Stimulated activated CD8-positive, alpha-beta memory T cell treated with anti-CD3 and anti-CD28 coated beads, Interleukin-7, amount 100 ng/mL, for 1 hour (primary cell): ENCODE data around the gene CCL16.
A peak's percentile ranks its signal among the peaks of the same experiment; 100 is the strongest.

Source experiments
- DNase-seq, 2 donors: peaks; one replicate each; pipeline ENCODE4 v3.0.0-alpha.2; 2020; ENCODE audit warnings: low read depth in 2 of 2

The CCL16 gene

DNA sequence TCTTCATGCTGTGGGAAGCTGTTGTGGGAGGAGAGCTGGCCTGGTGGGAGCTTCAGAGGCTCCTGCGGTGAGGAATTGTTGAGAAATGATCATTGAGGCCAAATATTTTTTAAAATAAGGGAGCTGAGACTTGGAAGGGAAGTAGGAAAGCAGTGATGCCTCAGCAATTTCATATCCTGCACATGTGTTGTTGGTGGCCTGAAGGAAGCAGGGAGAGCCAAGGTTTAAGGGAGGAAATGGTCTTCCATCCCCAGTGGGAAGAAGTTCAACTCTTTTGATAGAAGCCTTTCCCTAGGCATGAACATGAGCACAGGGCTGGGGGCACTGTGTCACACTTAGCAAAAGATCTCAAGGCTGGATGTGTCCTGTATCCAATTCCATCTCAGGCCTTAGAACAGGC is 5.3 kb upstream of the CCL16 start, which contains the start of gene CCL14:
Gene CCL14 (minus strand): TSS at position 87 of the 400 bp plus-strand sequence. CDS start 80 bp downstream, at position 7.
- DNase-seq = no peak

GRCh38 chr17:35984140-35984539 is 2.8 kb upstream of the CCL16 start:
- DNase-seq = no peak

- no peak for DNase-seq
These were observed 1.3 kb upstream of the CCL16 start for GRCh38 chr17:35982409-35983191.

DNA sequence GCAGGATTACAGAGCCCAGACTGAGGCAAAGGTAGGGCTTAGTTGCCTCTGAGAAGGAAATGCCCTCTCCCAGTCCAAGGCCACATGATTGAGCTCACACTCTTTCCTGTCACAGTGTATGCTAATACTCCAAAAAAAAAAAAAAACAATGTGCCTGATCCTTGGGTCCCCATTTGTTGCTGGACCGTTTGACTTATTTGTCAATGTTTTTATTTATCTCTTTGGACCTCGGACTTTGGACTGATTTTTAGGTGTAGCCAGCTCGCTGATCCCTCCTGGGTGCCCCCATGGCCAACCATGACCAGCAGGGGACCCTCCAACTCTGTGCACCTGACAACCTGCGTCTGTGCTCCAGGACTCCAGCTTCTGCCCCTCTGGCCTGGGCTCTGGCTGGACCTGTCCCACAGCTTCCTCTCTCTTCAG is 622 bp upstream of the CCL16 start:
- no peak for DNase-seq

- no peak for DNase-seq
These were observed 3.0 kb downstream of the CCL16 start for GRCh38 chr17:35978346-35978745.

DNA sequence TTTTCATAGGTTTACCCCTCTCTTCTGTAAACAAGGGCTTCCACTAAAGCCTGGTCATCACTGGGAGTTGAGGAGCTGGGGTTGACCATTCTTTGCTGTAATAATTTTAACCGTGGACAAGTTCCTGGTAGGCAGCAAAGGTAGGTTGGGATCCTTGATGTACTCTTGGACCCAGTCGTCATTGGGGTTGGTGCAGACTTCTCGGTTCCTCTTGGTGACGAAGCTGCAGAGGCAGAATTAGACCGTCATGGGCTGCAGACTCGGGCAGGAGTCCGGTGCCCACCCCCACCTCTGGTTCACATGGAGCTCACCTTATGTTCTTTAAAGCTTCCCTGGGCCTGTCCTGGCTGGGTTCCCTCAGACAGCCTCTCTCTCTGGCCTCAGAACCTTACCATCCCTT is 3.8 kb downstream of the CCL16 start:
- no peak for DNase-seq

GRCh38 chr17:35973333-35974260 is 7.7 kb downstream of the CCL16 start:
- no peak for DNase-seq

DNA sequence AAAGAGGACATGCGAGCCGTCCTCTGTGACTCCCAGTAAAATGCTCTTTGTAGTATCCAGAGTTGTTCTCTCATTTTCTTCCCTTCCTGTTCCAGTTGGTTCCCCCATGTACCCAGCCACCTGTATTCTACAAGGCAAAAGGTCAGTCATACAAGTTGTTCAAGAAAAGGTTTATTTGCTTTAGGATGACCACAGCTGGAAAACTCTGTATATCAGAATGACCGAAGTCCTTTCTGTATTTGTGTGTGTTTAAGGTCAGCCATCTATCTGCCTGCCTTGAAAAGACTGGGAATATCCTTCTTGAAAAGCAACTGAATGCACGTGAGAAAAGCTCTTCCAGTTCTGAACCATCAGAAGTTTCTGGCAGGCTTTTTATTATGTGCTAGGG is 8.4 kb downstream of the CCL16 start:
- DNase-seq = no peak

GRCh38 chr17:35972535-35972934 is 8.8 kb downstream of the CCL16 start:
- no peak for DNase-seq

GRCh38 chr17:35972066-35972465 is 9.2 kb downstream of the CCL16 start:
- DNase-seq = no peak

- DNase-seq = peak; percentile 51 to 53
These were observed 11.5 kb downstream of the CCL16 start for GRCh38 chr17:35969558-35970380.

GRCh38 chr17:35968520-35969054 is 12.7 kb downstream of the CCL16 start:
- DNase-seq = no peak

GRCh38 chr17:35965272-35965671 is 16.0 kb downstream of the CCL16 start:
- no peak for DNase-seq

DNA sequence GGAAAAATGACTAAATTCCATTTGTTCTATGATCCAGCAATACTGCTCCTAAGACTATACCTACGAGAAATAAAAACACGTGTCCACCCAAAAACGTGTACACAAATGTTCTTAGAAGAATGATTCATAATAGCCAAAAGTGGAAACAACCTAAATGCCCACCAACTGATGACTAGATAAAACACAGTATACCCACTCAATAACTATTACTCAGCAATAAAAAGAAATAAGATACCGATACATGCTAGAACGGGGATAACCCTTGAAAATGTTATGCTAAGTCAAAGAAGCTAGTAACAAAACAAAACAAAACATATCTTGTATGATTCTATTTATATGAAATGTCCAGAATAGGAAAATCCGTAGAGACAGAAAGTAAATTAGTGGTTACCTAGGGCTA is 17.6 kb downstream of the CCL16 start:
- DNase-seq = no peak

- no peak for DNase-seq
These were observed 27.6 kb downstream of the CCL16 start for GRCh38 chr17:35953720-35954119.

DNA sequence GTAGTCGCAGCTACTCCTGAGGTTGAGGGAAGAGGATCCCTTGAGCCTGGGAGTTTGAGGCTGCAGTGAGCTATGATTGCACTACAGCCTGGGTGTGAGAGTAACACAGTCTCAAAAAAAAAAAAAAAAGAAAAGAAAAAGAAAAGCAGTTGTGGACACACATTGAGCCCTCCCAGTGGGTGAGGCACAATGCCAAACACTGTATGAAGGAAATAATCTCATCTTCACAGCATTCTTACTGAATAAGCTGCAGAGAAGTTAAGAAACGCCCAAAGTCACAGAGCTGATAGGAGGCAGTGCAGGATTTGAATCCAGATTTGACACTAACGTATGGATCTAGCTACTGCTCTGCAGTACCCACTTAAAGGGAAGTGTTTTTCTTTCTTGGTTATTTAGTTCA is 31.9 kb downstream of the CCL16 start:
- DNase-seq = no peak

GRCh38 chr17:35948092-35948491 is 33.2 kb downstream of the CCL16 start:
- DNase-seq = no peak

- peak; percentile 12 to 20 for DNase-seq
These were observed 34.1 kb downstream of the CCL16 start for GRCh38 chr17:35947156-35947585.

GRCh38 chr17:35944151-35944550 is 37.1 kb downstream of the CCL16 start:
- DNase-seq = no peak

DNA sequence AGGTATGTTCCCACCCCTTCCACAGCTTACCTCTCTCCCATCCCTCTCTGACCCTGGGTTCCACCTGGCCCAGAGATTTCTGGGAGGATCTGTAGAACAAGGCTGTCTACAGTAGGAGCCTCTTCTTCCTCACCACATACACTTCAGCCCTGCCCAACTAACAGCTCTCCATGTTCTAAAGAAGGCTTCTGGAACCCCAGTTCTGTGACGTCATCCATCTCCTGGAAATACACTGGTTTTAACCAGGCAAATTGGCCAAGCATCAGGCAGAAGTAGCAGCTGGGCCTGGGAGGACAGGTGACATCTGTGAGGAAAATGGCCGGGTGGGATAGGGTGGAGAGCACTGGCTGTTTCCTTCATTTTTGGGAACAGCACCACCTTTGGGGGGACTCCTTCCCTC is 37.8 kb downstream of the CCL16 start, which contains the start of gene LYZL6:
Gene LYZL6 (minus strand): TSS at position 177 of the 400 bp plus-strand sequence. CDS start 4,357 bp downstream, outside the sequence.
- DNase-seq = no peak

DNA sequence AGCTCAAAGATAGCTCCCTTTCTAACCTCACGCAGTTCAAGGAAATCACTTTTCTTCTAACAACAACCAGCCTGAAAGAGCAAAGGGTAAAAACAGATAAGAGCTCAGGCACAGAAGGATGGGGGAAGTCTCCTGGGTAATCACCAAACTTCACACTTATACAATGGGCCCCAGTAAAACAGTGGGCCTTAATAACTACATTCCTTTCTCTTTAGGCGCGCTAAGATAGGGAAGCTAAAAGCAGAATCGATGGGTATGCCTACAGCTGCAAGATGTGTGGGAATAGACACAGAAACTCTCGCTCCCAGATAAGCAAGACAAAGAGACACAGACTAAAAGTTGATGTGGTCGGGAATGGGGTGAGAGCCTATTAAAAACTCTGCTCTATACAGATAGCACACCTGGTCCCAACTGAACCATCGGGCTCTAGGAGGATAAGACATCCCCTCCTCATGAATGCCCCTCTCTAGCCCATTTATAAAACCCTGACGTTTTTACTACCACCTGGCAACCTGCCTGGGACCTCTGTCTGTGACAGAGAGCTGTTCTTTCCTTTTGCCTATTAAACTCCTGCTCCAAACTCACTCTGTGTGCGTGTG is 38.6 kb downstream of the CCL16 start:
- DNase-seq = no peak
